ENCODE results near the gene KIAA0040. TPM values are rescaled to one million over a fixed set of nuclear protein-coding genes. Genes with fewer than 3 reads are reported as not detected.

Gene KIAA0040
- total and polyA plus RNA-seq, 2 donors (not counting 1 experiment from before 2014, with no cell fraction given), result 93.6 to 106 TPM

- 88% methylated on average over 1 of the region's 2 CpGs for whole genome bisulfite sequencing (ENCODE audit: insufficient coverage)
- H4K20me1 ChIP-seq (ENCODE audit: control insufficient read depth, insufficient read depth, low read length, poor library complexity, severe bottlenecking), result peaks cover 63% of the 10 kb centered on the region
- peaks cover 100% of the 10 kb centered on the region for H3K79me2 ChIP-seq (ENCODE audit: control insufficient read depth, insufficient read depth, low read length)
- no peaks in the 10 kb centered on the region for H3K27me3 ChIP-seq (replicated peaks in 1 of 4; ENCODE audit: control extremely low read depth in 1 of 4, control insufficient read depth in 3 of 4, insufficient read depth in 4 of 4, low read length in 3 of 4)
- peaks cover 95% of the 10 kb centered on the region in 2 donors for H3K4me1 ChIP-seq (ENCODE audit: control insufficient read depth in 2 of 2, insufficient read depth in 2 of 2, low read length in 2 of 2)
- Mint-ChIP-seq H3K27me3 (no peaks in the 10 kb centered on the region), H3K4me3 (peak overlapping the region; percentile 99), H3K4me1 (peaks cover 97% of the 10 kb centered on the region), H3K27ac (peak overlapping the region; percentile 96), H3K9me3 (ENCODE audit: insufficient read depth) (no peaks in the 10 kb centered on the region)
- H3K4me2 ChIP-seq (replicated peaks; ENCODE audit: low read depth, low read length, poor library complexity, severe bottlenecking), result peak overlapping the region; percentile 85
- H2AFZ ChIP-seq (ENCODE audit: insufficient read depth, low read depth, low read length, poor library complexity, severe bottlenecking), result no peak overlapping the region
- peak overlapping the region in 1 of 2 donors; percentile 80 for H3K27ac ChIP-seq (ENCODE audit: low read length in 2 of 2)
- peak overlapping the region; percentile 26 for H3K9ac ChIP-seq (ENCODE audit: low read length)
- intact Hi-C loops (cut with micrococcal nuclease), result no loop called here
- peak overlapping the region in 2 of 5 experiments; percentile 10 to 16 for H3K4me3 ChIP-seq (ENCODE audit: control extremely low read depth in 1 of 5, extremely low read depth in 1 of 5, insufficient read depth in 1 of 5, low read depth in 2 of 5, low read length in 4 of 5)
- ChIA-PET CTCF (interaction anchor here (1.2 to 7.2 kb wide), 8 partner anchors 9 to 132 kb away, joined by 3 to 90 read pairs (median 8); no protein-coding TSS in a partner anchor), POLR2A (interaction anchor here (0.7 to 3.5 kb wide), 2 partner anchors 23 to 39 kb away, joined by 3 to 15 read pairs; no protein-coding TSS in a partner anchor)
- peaks cover 1 to 78% of the 10 kb centered on the region in 2 experiments for H3K36me3 ChIP-seq (replicated peaks in 1 of 2; ENCODE audit: control extremely low read depth in 1 of 2, control insufficient read depth in 1 of 2, extremely low read depth in 1 of 2, insufficient read depth in 2 of 2, low read length in 1 of 2)
- H3K9me3 ChIP-seq (ENCODE audit: control extremely low read depth in 1 of 3, control insufficient read depth in 2 of 3, insufficient read depth in 1 of 3, low read length in 2 of 3), result no peaks in the 10 kb centered on the region
- TF ChIP-seq EZH2 (IDR thresholded peaks at IDR 0.05; ENCODE audit: borderline replicate concordance, insufficient read depth, low read depth, low read length, poor library complexity, severe bottlenecking) (no peak), CTCF (IDR thresholded peaks at IDR 0.05) (no peak)
- ATAC-seq (ENCODE audit: low read depth) (no peak), DNase-seq (no peak)
Observed at GRCh38 chr1:175186433-175187160, 6.0 kb downstream of the KIAA0040 start.

- Mint-ChIP-seq H3K27me3 (no peaks in the 10 kb centered on the region), H3K4me1 (peaks cover 98% of the 10 kb centered on the region), H3K4me3 (peak overlapping the region; percentile 99), H3K27ac (no peak overlapping the region), H3K9me3 (ENCODE audit: insufficient read depth) (no peaks in the 10 kb centered on the region)
- H3K27ac ChIP-seq (ENCODE audit: low read length in 2 of 2), result peak overlapping the region in 1 of 2 donors; percentile 15
- no CpG with 5 or more reads among the region's 1 CpG for WGBS (ENCODE audit: insufficient coverage)
- H3K9me3 ChIP-seq (ENCODE audit: control extremely low read depth in 1 of 3, control insufficient read depth in 2 of 3, insufficient read depth in 1 of 3, low read length in 2 of 3), result no peaks in the 10 kb centered on the region
- H3K4me1 ChIP-seq (ENCODE audit: control insufficient read depth in 2 of 2, insufficient read depth in 2 of 2, low read length in 2 of 2), result peaks cover 97 to 99% of the 10 kb centered on the region in 2 donors
- TF ChIP-seq CTCF (IDR thresholded peaks at IDR 0.05) (no peak), EZH2 (IDR thresholded peaks at IDR 0.05; ENCODE audit: borderline replicate concordance, insufficient read depth, low read depth, low read length, poor library complexity, severe bottlenecking) (no peak)
- no peak overlapping the region for H2AFZ ChIP-seq (ENCODE audit: insufficient read depth, low read depth, low read length, poor library complexity, severe bottlenecking)
- peak overlapping the region; percentile 85 for H3K4me2 ChIP-seq (replicated peaks; ENCODE audit: low read depth, low read length, poor library complexity, severe bottlenecking)
- POLR2A ChIA-PET, result no interaction called here
- peaks cover 70% of the 10 kb centered on the region for H4K20me1 ChIP-seq (ENCODE audit: control insufficient read depth, insufficient read depth, low read length, poor library complexity, severe bottlenecking)
- H3K4me3 ChIP-seq (ENCODE audit: control extremely low read depth in 1 of 5, extremely low read depth in 1 of 5, insufficient read depth in 1 of 5, low read depth in 2 of 5, low read length in 4 of 5), result no peak overlapping the region
- peaks cover 3 to 80% of the 10 kb centered on the region in 2 experiments for H3K36me3 ChIP-seq (replicated peaks in 1 of 2; ENCODE audit: control extremely low read depth in 1 of 2, control insufficient read depth in 1 of 2, extremely low read depth in 1 of 2, insufficient read depth in 2 of 2, low read length in 1 of 2)
- peaks cover 100% of the 10 kb centered on the region for H3K79me2 ChIP-seq (ENCODE audit: control insufficient read depth, insufficient read depth, low read length)
- H3K9ac ChIP-seq (ENCODE audit: low read length), result no peak overlapping the region
- DNase-seq, result no peak
- no peak for ATAC-seq (ENCODE audit: low read depth)
- H3K27me3 ChIP-seq (replicated peaks in 1 of 4; ENCODE audit: control extremely low read depth in 1 of 4, control insufficient read depth in 3 of 4, insufficient read depth in 4 of 4, low read length in 3 of 4), result no peaks in the 10 kb centered on the region
- intact Hi-C loops (cut with micrococcal nuclease), result no loop called here
- CTCF ChIA-PET, result interaction anchor here (1.2 to 7.2 kb wide), 3 partner anchors 30 to 39 kb away, joined by 8 to 90 read pairs (median 9); no protein-coding TSS in a partner anchor
Observed at GRCh38 chr1:175185903-175186302, 6.7 kb downstream of the KIAA0040 start.

Data from B cell (primary cell).